Epithelial cell of esophagus (primary cell): ENCODE data around the gene ANKRD44.

ENCODE experiments used
- DNase-seq: peaks from one replicate; pipeline ENCODE4 v3.0.0; 2010; ENCODE audit warnings: low read depth
- H3K4me3 ChIP-seq: 2 replicates; pipeline ENCODE4 v1.5.1; 2011; ENCODE audit warnings: mild to moderate bottlenecking, low read length, control low read depth
- CTCF ChIP-seq: IDR thresholded peaks from 2 replicates; pipeline ENCODE4 v1.5.1; 2011; ENCODE audit warnings: low read depth, mild to moderate bottlenecking, low read length, control low read depth, inconsistent platforms; ENCODE audit not compliant: insufficient read depth; ENCODE audit errors: missing control alignments

The ANKRD44 gene

GRCh38 chr2:197255543-197255942 lies 55.0 kb downstream of the ANKRD44 start:
- no peak for DNase-seq
- TF ChIP-seq CTCF, result no peak
- no peak overlapping the region for H3K4me3 ChIP-seq

GRCh38 chr2:197254776-197255530 lies 55.6 kb downstream of the ANKRD44 start:
- no peak overlapping the region for H3K4me3 ChIP-seq
- DNase-seq, result no peak
- no peak for TF ChIP-seq CTCF

GRCh38 chr2:197251576-197251975 lies 59.0 kb downstream of the ANKRD44 start:
- DNase-seq, result peak; percentile 9
- H3K4me3 ChIP-seq, result no peak overlapping the region
- no peak for TF ChIP-seq CTCF

GRCh38 chr2:197251163-197251562 lies 59.4 kb downstream of the ANKRD44 start:
- no peak overlapping the region for H3K4me3 ChIP-seq
- TF ChIP-seq CTCF, result no peak
- DNase-seq, result no peak

- DNase-seq, result no peak
- TF ChIP-seq CTCF, result no peak
- H3K4me3 ChIP-seq, result no peak overlapping the region
Measured at GRCh38 chr2:197250084-197250397, 60.5 kb downstream of the ANKRD44 start.

- no peak for TF ChIP-seq CTCF
- no peak overlapping the region for H3K4me3 ChIP-seq
- no peak for DNase-seq
Measured at GRCh38 chr2:197249381-197250083, 61.0 kb downstream of the ANKRD44 start.
